ENCODE measurements around the gene TMEM175. TPM values are rescaled to one million over a fixed set of nuclear protein-coding genes. Genes with fewer than 3 reads are reported as not detected.

The TMEM175 gene
- total RNA-seq, 2 donors from 2014 or later = 44.1 to 74.6 TPM

- intact Hi-C loops (cut with DNase I) = no loop called here
- H3K27ac ChIP-seq = no peak overlapping the region
- H3K27me3 ChIP-seq (replicated peaks; ENCODE audit: insufficient read depth) = peaks cover 40% of the 10 kb centered on the region
- peaks cover 16% of the 10 kb centered on the region for H3K4me1 ChIP-seq (replicated peaks)
- H3K9me3 ChIP-seq = no peaks in the 10 kb centered on the region
- no peak overlapping the region for H3K4me3 ChIP-seq
- 83% methylated on average over 14 of the region's 15 CpGs for WGBS
- H3K36me3 ChIP-seq = no peaks in the 10 kb centered on the region
- TF ChIP-seq POLR2A (IDR thresholded peaks at IDR 0.05) = no peak
- TF ChIP-seq, protein P1, sequence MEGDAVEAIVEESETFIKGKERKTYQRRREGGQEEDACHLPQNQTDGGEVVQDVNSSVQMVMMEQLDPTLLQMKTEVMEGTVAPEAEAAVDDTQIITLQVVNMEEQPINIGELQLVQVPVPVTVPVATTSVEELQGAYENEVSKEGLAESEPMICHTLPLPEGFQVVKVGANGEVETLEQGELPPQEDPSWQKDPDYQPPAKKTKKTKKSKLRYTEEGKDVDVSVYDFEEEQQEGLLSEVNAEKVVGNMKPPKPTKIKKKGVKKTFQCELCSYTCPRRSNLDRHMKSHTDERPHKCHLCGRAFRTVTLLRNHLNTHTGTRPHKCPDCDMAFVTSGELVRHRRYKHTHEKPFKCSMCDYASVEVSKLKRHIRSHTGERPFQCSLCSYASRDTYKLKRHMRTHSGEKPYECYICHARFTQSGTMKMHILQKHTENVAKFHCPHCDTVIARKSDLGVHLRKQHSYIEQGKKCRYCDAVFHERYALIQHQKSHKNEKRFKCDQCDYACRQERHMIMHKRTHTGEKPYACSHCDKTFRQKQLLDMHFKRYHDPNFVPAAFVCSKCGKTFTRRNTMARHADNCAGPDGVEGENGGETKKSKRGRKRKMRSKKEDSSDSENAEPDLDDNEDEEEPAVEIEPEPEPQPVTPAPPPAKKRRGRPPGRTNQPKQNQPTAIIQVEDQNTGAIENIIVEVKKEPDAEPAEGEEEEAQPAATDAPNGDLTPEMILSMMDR (IDR thresholded peaks at IDR 0.05) = no peak
- TF ChIP-seq POLR2AphosphoS5 (IDR thresholded peaks at IDR 0.05) = no peak
- DNase-seq (ENCODE audit: low spot score) = no peak
Measured at GRCh38 chr4:1000686-1001260, 68.5 kb downstream of the TMEM175 start.

DNA sequence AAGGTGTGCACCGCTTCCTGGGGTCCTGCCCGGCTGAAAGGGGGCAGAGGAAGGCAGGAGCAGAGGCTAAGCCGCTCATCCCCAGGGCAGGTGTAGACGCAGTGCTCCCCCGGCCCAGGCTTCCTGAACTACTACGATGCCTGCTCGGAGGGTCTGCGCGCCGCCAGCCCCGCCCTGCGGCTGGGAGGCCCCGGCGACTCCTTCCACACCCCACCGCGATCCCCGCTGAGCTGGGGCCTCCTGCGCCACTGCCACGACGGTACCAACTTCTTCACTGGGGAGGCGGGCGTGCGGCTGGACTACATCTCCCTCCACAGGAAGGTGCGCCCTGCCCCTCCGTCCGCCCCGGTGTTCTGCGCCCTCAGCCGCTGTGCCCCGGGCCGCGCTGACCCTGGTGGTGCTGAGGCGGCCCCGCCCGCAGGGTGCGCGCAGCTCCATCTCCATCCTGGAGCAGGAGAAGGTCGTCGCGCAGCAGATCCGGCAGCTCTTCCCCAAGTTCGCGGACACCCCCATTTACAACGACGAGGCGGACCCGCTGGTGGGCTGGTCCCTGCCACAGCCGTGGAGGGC lies 69.4 kb downstream of the TMEM175 start:
- WGBS = 20% methylated on average over 21 of the region's 48 CpGs

DNA sequence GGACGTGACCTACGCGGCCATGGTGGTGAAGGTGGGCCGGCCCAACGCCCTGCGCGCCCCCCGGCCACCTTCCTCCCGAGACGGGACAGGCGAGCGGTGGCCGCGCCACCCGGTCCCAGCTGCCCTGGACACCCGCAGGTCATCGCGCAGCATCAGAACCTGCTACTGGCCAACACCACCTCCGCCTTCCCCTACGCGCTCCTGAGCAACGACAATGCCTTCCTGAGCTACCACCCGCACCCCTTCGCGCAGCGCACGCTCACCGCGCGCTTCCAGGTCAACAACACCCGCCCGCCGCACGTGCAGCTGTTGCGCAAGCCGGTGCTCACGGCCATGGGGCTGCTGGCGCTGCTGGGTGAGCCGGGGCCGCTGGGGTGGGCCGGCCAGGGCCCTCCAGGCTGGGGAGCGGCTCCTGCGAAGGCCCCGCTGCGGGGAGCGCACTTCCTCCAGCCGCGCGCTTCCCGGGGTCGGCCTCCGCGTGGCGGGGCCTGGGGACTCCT lies 69.9 kb downstream of the TMEM175 start:
- DNase-seq (ENCODE audit: low spot score) = peak; percentile 40
- intact Hi-C loops (cut with DNase I) = no loop called here
- H3K27me3 ChIP-seq (replicated peaks; ENCODE audit: insufficient read depth) = peaks cover 40% of the 10 kb centered on the region
- WGBS = 2% methylated on average over 32 of the region's 54 CpGs
- H3K36me3 ChIP-seq = no peaks in the 10 kb centered on the region
- TF ChIP-seq, protein P1 (IDR thresholded peaks at IDR 0.05) = no peak
- TF ChIP-seq POLR2AphosphoS5 (IDR thresholded peaks at IDR 0.05) (no peak), POLR2A (IDR thresholded peaks at IDR 0.05) (no peak)
- no peak overlapping the region for H3K4me3 ChIP-seq
- peaks cover 16% of the 10 kb centered on the region for H3K4me1 ChIP-seq (replicated peaks)
- H3K9me3 ChIP-seq = no peaks in the 10 kb centered on the region
- no peak overlapping the region for H3K27ac ChIP-seq

More for the DNA sequence above, 69.4 kb downstream of the TMEM175 start:
- TF ChIP-seq, protein P1 (IDR thresholded peaks at IDR 0.05) = no peak
- TF ChIP-seq POLR2AphosphoS5 (IDR thresholded peaks at IDR 0.05) (no peak), POLR2A (IDR thresholded peaks at IDR 0.05) (no peak)
- no peak overlapping the region for H3K27ac ChIP-seq
- H3K4me1 ChIP-seq (replicated peaks) = peaks cover 16% of the 10 kb centered on the region
- H3K9me3 ChIP-seq = no peaks in the 10 kb centered on the region
- intact Hi-C loops (cut with DNase I) = no loop called here
- no peak for DNase-seq (ENCODE audit: low spot score)
- no peaks in the 10 kb centered on the region for H3K36me3 ChIP-seq
- H3K4me3 ChIP-seq = no peak overlapping the region
- H3K27me3 ChIP-seq (replicated peaks; ENCODE audit: insufficient read depth) = peaks cover 40% of the 10 kb centered on the region

GRCh38 chr4:1002631-1003251 lies 70.5 kb downstream of the TMEM175 start:
- no peak for DNase-seq (ENCODE audit: low spot score)
- intact Hi-C loops (cut with DNase I) = no loop called here
- Histone ChIP-seq H3K27me3 (replicated peaks; ENCODE audit: insufficient read depth) (peaks cover 40% of the 10 kb centered on the region), H3K36me3 (no peaks in the 10 kb centered on the region), H3K9me3 (no peaks in the 10 kb centered on the region), H3K4me1 (replicated peaks) (peaks cover 13% of the 10 kb centered on the region), H3K27ac (no peak overlapping the region), H3K4me3 (no peak overlapping the region)
- TF ChIP-seq POLR2AphosphoS5 (IDR thresholded peaks at IDR 0.05) (no peak), POLR2A (IDR thresholded peaks at IDR 0.05) (no peak)
- TF ChIP-seq, protein P1 (IDR thresholded peaks at IDR 0.05) = no peak
- 0% methylated on average over 35 of the region's 75 CpGs for WGBS

Measured in prostate gland (tissue), 2 donors.